SK-MEL-5 (cell line): ENCODE results near the gene SORCS1. TPM values are rescaled to one million over a fixed set of nuclear protein-coding genes. Genes with fewer than 3 reads are reported as not detected.
A peak's percentile ranks its signal among the peaks of the same experiment; 100 is the strongest.
"Not testable (repeated sequence)": the region's sequence is repeated elsewhere in the genome, so short reads cannot be mapped to it uniquely, and the experiment has no call there.

Source experiments
- DNase-seq: peaks from one replicate; pipeline ENCODE4 v3.0.0-alpha.2; 2016; ENCODE audit warnings: low read depth, low spot score
- in situ Hi-C: cut with HindIII; loops from 2 replicates; pipeline ENCODE4 v1.10.0; 2016; ENCODE audit warnings: low sequenced_read_pairs, high pct_unique_total_duplicates, low pct_unique_long_range_greater_than_20kb
- total RNA-seq: library from RNA; depleted of rRNA; stranded (reverse); fragments of >200 nt; shearing (Covaris generic); gene quantifications from 2 replicates; pipeline ENCODE4 v1.2.3, GENCODE V29; 2014

SORCS1 gene
- total RNA-seq, 1 experiment from 2014 or later: 6.9 TPM

- DNase-seq: peak; percentile 95
- in situ Hi-C loops: no loop called here
These were observed 223.0 kb downstream of the SORCS1 start for GRCh38 chr10:106941297-106942034.

DNA sequence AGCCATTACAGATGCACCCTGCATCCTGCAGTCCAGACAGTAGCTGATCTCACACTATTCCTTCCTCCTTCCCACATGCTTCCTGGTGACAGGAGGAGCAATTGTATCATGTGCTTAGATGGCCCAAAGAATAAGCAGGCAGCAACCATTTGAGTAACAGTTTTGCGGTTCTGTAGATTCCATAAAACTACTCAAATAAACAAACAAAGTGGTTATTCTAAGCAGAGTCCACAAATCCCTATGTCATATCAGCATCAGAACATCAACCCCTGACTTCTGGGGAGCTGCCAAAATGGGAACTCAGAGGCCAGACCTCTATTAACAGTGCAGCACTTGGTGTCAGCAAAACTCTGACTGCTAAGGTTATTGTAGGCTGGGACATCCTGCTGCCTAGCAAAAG is 226.0 kb downstream of the SORCS1 start:
- peak; percentile 60 for DNase-seq
- in situ Hi-C loops: no loop called here

- in situ Hi-C loops: no loop called here
- no peak for DNase-seq
These were observed 228.5 kb downstream of the SORCS1 start for GRCh38 chr10:106935978-106936451.

DNA sequence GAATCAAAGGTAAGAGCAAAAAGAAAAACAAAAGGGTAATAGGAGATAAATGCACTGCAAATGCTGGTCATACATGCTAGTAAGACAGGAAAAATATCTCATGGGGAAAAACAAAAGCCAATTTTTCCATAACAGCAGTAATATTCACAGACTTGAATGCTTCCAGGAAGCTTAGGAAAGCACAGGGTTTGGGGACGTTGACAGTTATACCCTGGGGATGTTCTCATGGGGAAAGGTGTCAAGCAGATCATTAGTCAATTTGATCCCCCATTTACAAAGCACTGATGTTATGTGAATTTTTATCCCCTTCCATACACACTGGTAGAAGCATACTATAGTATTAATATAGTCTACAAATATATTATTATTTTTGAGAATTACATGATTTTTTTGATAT is 232.7 kb downstream of the SORCS1 start:
- in situ Hi-C loops: no loop called here
- DNase-seq: no peak

GRCh38 chr10:106931159-106931852 is 233.2 kb downstream of the SORCS1 start:
- no peak for DNase-seq
- in situ Hi-C loops: no loop called here

DNA sequence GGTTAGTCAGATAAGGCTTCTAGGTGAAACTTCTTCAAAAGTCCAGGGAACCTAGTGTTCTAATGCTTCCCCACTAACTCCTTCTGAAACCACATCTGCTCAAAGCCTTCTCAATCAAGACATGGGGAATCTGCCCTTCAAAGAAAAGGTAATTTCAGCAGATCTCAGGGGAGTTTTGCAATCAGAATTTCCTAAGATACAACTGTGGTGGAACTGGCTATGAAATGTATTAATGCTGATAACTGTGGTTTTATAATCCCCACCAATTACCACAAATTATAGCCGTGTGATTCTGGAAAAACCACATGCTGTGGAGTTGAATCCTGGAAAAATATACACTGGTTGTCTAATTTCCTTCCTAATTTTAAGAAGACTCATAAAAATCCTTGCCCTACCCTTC is 233.8 kb downstream of the SORCS1 start:
- DNase-seq: no peak
- in situ Hi-C loops: no loop called here

GRCh38 chr10:106929291-106929895 is 235.1 kb downstream of the SORCS1 start:
- in situ Hi-C loops: no loop called here

GRCh38 chr10:106928151-106928550 is 236.4 kb downstream of the SORCS1 start:
- DNase-seq, in situ Hi-C loops: not testable (repeated sequence)

More at GRCh38 chr10:106929291-106929895, 235.1 kb downstream of the SORCS1 start:
- DNase-seq: no peak

- no peak for DNase-seq
- in situ Hi-C loops: no loop called here
These were observed 239.3 kb downstream of the SORCS1 start for GRCh38 chr10:106925191-106925590.

- no peak for DNase-seq
- in situ Hi-C loops: no loop called here
These were observed 244.0 kb downstream of the SORCS1 start for GRCh38 chr10:106920538-106920937.

- in situ Hi-C loops: no loop called here
- DNase-seq: no peak
These were observed 244.6 kb downstream of the SORCS1 start for GRCh38 chr10:106919871-106920282.

- DNase-seq: no peak
- in situ Hi-C loops: no loop called here
These were observed 247.0 kb downstream of the SORCS1 start for GRCh38 chr10:106917452-106918055.

DNA sequence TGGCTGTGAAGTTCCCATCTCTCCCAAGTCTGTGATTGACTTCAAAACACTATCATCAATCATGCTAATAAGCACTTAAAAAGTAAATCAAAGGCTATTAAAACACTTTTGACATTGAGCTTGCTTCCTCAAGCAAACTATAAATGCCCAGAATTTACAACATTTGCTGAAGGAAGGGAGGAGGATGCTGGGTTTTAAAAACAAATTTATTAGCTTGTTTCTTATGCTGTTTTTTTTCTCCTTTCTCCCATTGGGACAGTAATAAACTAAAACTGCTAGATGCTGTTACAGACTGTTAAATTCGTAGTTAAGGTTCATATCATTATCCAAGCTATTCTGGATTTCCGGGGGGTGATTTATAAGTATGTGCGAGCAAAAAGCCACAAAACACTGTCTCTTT is 250.5 kb downstream of the SORCS1 start:
- DNase-seq: no peak
- in situ Hi-C loops: no loop called here

GRCh38 chr10:106913348-106913747 is 251.2 kb downstream of the SORCS1 start:
- no peak for DNase-seq
- in situ Hi-C loops: no loop called here

GRCh38 chr10:106911096-106911495 is 253.4 kb downstream of the SORCS1 start:
- no peak for DNase-seq
- in situ Hi-C loops: no loop called here

DNA sequence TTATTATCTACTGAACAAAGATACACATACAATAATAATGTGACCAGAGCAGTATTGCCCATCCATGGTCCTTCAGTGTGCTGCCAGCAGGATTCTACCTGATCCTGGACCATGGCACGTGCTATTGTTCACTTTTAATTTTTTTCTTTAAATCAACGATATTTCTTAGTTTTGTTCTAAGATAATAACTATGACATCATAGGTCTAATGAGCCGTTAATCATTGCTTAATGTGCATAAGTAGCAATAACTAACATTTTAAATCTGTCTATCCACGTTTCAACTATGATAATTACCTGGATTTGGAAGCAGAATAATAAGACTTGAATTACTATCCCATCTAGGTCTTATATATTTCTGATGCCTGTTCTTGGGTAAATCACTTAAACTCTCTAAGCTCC is 253.8 kb downstream of the SORCS1 start:
- in situ Hi-C loops: no loop called here
- no peak for DNase-seq

GRCh38 chr10:106908225-106908624 is 256.3 kb downstream of the SORCS1 start:
- in situ Hi-C loops: no loop called here
- no peak for DNase-seq

DNA sequence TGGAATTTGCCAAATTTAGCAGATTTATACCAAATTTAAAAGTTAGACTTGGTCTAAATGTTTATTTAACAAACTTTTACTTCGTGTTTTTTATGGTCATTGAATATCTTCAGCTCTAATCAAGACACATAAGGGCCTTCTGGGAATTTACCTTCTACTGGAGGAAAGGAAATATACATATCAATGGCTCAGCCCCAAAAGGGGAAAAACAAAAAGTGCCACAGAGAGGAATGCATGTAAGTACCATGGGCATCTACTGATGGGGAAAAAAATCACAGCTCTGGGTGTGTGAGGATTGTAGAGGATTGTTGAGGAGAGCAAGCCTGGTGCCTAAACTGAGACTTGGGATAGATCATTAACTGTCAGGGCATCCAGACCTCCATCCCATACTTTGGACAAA is 260.3 kb downstream of the SORCS1 start:
- in situ Hi-C loops: no loop called here

More for the DNA sequence above, 260.3 kb downstream of the SORCS1 start:
- DNase-seq: no peak
